Measurements from ENCODE around the gene MBTPS2. TPM values are rescaled to one million over a fixed set of nuclear protein-coding genes. Genes with fewer than 3 reads are reported as not detected.
A peak's percentile ranks its signal among the peaks of the same experiment; 100 is the strongest.

Gene MBTPS2
- total RNA-seq, 1 experiment from 2014 or later = 23.2 TPM

DNA sequence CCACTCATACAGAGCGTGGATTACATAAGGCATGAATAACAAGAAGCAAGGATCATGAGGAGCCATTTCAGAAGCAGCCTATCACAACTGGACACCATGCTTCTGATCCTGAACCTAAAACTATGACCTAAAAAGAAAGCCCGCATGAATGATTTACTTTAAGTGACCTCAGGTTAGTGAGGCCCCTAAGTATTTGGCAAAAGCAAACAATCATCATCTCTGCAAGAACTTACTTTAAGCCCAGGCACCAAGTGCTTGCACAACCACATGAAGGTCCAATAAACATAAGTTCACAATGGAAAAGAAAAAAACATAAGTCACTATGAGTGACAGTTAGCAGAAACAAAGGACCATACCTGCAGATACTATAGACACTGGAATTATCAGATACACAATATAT lies 7.9 kb upstream of the MBTPS2 start:
- ChIA-PET CTCF (no interaction called here), POLR2A (ENCODE audit: low non-redundant PET) (no interaction called here)
- no peak overlapping the region for H3K27ac ChIP-seq (ENCODE audit: low read depth, low read length, poor library complexity, severe bottlenecking)
- no peaks in the 10 kb centered on the region for H3K36me3 ChIP-seq (ENCODE audit: insufficient read depth, low read length, poor library complexity, severe bottlenecking)
- H3K4me1 ChIP-seq (ENCODE audit: insufficient read depth, low read length, poor library complexity, severe bottlenecking) = no peaks in the 10 kb centered on the region
- no peaks in the 10 kb centered on the region for H3K9me3 ChIP-seq (ENCODE audit: low read depth, low read length, poor library complexity, severe bottlenecking)
- TF ChIP-seq, protein P1, sequence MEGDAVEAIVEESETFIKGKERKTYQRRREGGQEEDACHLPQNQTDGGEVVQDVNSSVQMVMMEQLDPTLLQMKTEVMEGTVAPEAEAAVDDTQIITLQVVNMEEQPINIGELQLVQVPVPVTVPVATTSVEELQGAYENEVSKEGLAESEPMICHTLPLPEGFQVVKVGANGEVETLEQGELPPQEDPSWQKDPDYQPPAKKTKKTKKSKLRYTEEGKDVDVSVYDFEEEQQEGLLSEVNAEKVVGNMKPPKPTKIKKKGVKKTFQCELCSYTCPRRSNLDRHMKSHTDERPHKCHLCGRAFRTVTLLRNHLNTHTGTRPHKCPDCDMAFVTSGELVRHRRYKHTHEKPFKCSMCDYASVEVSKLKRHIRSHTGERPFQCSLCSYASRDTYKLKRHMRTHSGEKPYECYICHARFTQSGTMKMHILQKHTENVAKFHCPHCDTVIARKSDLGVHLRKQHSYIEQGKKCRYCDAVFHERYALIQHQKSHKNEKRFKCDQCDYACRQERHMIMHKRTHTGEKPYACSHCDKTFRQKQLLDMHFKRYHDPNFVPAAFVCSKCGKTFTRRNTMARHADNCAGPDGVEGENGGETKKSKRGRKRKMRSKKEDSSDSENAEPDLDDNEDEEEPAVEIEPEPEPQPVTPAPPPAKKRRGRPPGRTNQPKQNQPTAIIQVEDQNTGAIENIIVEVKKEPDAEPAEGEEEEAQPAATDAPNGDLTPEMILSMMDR (conservative IDR thresholded peaks at IDR 0.05; ENCODE audit: low read depth, low read length) = no peak
- no peak for TF ChIP-seq EZH2 (IDR thresholded peaks at IDR 0.05; ENCODE audit: borderline replicate concordance, low read depth, low read length, poor library complexity, severe bottlenecking)
- intact Hi-C loops (cut with micrococcal nuclease; ENCODE audit: unreplicated experiment) = no loop called here
- H3K4me3 ChIP-seq (ENCODE audit: low read depth, low read length, poor library complexity, severe bottlenecking) = no peak overlapping the region
- no peak for DNase-seq (ENCODE audit: low spot score)
- BruUV-seq (replicated peaks) = no TSS peak
- no peaks in the 10 kb centered on the region for H3K27me3 ChIP-seq (replicated peaks; ENCODE audit: insufficient read depth, low read depth, low read length, poor library complexity)

DNA sequence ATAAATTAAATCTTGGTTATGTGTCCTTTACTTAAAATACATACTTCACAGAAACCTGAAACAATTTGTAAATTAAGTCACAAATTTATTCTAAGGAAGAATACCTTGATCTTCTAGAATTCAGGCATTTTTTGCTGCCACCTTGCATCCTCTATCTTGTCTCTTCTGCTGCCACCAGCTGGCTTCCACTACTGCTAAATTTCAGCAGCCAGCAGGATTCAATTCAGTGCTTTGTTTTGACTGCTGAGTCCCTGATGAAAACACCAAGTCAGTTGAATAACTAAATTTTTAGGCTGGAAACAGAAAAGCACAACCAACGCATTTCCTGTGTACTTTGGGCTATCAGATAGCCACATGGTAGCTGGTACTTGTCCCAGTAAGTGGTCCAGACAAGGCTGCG lies 2.4 kb upstream of the MBTPS2 start:
- Histone ChIP-seq H3K27ac (ENCODE audit: low read depth, low read length, poor library complexity, severe bottlenecking) (no peak overlapping the region), H3K9me3 (ENCODE audit: low read depth, low read length, poor library complexity, severe bottlenecking) (no peaks in the 10 kb centered on the region), H3K36me3 (ENCODE audit: insufficient read depth, low read length, poor library complexity, severe bottlenecking) (no peaks in the 10 kb centered on the region), H3K4me1 (ENCODE audit: insufficient read depth, low read length, poor library complexity, severe bottlenecking) (no peaks in the 10 kb centered on the region), H3K4me3 (ENCODE audit: low read depth, low read length, poor library complexity, severe bottlenecking) (no peak overlapping the region), H3K27me3 (replicated peaks; ENCODE audit: insufficient read depth, low read depth, low read length, poor library complexity) (no peaks in the 10 kb centered on the region)
- CTCF ChIA-PET = no interaction called here
- DNase-seq (ENCODE audit: low spot score) = no peak
- POLR2A ChIA-PET (ENCODE audit: low non-redundant PET) = no interaction called here
- TF ChIP-seq EZH2 (IDR thresholded peaks at IDR 0.05; ENCODE audit: borderline replicate concordance, low read depth, low read length, poor library complexity, severe bottlenecking) = no peak
- TF ChIP-seq, protein P1 (conservative IDR thresholded peaks at IDR 0.05; ENCODE audit: low read depth, low read length) = no peak
- intact Hi-C loops (cut with micrococcal nuclease; ENCODE audit: unreplicated experiment) = no loop called here
- BruUV-seq (replicated peaks) = no TSS peak

DNA sequence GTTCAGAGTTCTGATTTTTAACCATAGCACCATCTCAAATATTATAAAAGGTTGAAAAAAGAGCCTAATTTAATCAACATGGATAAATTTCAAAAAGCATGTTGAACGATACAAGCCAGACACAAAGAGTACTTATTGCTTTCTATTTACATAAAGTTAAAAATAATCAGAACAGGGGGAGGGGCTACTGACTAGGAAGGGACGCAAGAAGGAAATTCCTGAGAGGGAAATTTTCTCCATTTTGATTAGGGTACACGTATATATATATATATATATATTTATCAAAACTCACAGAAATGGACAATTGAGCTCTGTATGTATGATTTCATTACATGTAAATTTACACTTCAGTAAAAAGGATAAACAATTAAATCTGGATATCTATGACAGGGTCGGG lies 482 bp upstream of the MBTPS2 start:
- TF ChIP-seq EZH2 (IDR thresholded peaks at IDR 0.05; ENCODE audit: borderline replicate concordance, low read depth, low read length, poor library complexity, severe bottlenecking) = no peak
- TF ChIP-seq, protein P1 (conservative IDR thresholded peaks at IDR 0.05; ENCODE audit: low read depth, low read length) = no peak
- Histone ChIP-seq H3K27me3 (replicated peaks; ENCODE audit: insufficient read depth, low read depth, low read length, poor library complexity) (no peaks in the 10 kb centered on the region), H3K27ac (ENCODE audit: low read depth, low read length, poor library complexity, severe bottlenecking) (peak overlapping the region; percentile 79), H3K9me3 (ENCODE audit: low read depth, low read length, poor library complexity, severe bottlenecking) (no peaks in the 10 kb centered on the region), H3K4me3 (ENCODE audit: low read depth, low read length, poor library complexity, severe bottlenecking) (peak overlapping the region; percentile 66), H3K36me3 (ENCODE audit: insufficient read depth, low read length, poor library complexity, severe bottlenecking) (no peaks in the 10 kb centered on the region), H3K4me1 (ENCODE audit: insufficient read depth, low read length, poor library complexity, severe bottlenecking) (no peaks in the 10 kb centered on the region)
- TSS peak; percentile 97 for BruUV-seq (replicated peaks)
- CTCF ChIA-PET = no interaction called here
- POLR2A ChIA-PET (ENCODE audit: low non-redundant PET) = no interaction called here
- peak; percentile 28 for DNase-seq (ENCODE audit: low spot score)
- intact Hi-C loops (cut with micrococcal nuclease; ENCODE audit: unreplicated experiment) = loop anchor here (1.0 kb wide), 1 partner anchor 137 kb away; no protein-coding TSS in a partner anchor
